ENCODE measurements around the gene SCN4A.

The SCN4A gene

DNA sequence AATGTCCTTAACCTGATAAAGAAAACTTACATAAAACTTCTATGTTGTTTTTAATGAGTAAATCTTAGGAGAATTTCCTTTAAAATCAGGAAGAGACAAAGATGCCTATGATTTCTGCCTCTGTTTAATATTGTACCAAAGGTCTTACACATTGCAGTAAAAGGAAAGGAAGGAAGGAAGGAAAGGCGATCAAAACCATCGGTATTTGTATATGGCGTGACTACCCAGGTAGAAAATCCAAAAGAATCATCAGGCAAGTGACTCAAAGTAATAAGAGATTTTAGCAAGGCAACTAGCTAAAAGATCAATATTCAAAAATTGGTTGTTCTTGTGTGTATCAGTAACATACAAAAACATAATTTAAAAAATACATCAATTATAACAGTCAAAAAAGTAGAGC is 44.3 kb upstream of the SCN4A start:
- Histone ChIP-seq H3K4me1 (ENCODE audit: control insufficient read depth in 2 of 2, insufficient read depth in 1 of 2, low read depth in 1 of 2, low read length in 2 of 2) (peaks cover 0 to 2% of the 10 kb centered on the region in 2 donors), H2AK5ac (ENCODE audit: low read depth, low read length) (no peak overlapping the region), H3K4me2 (ENCODE audit: insufficient read depth, low read length, poor library complexity, severe bottlenecking) (no peak overlapping the region), H3K36me3 (replicated peaks in 1 of 2; ENCODE audit: control insufficient read depth in 2 of 2, insufficient read depth in 2 of 2, low read length in 2 of 2) (no peaks in the 10 kb centered on the region), H3K4ac (ENCODE audit: low read length) (no peak overlapping the region), H2BK12ac (ENCODE audit: low read length) (no peak overlapping the region), H3K23ac (ENCODE audit: low read depth, low read length, poor library complexity) (no peak overlapping the region), H3K18ac (ENCODE audit: low read length) (no peak overlapping the region), H3K14ac (ENCODE audit: low read length) (no peak overlapping the region), H2BK5ac (ENCODE audit: low read length) (no peak overlapping the region), H2AFZ (ENCODE audit: low read length) (no peak overlapping the region), H2BK15ac (ENCODE audit: low read length) (no peak overlapping the region), H3K9me3 (replicated peaks in 1 of 2; ENCODE audit: control insufficient read depth in 2 of 2, insufficient read depth in 1 of 2, low read depth in 1 of 2, low read length in 2 of 2) (no peaks in the 10 kb centered on the region), H4K8ac (ENCODE audit: low read depth, low read length) (no peak overlapping the region), H4K91ac (ENCODE audit: low read depth, low read length, poor library complexity) (no peak overlapping the region), H2BK120ac (ENCODE audit: low read depth, low read length) (no peak overlapping the region), H3K4me3 (ENCODE audit: low read length in 2 of 2) (no peak overlapping the region), H3K27ac (replicated peaks; ENCODE audit: low read length) (no peak overlapping the region), H3K27me3 (ENCODE audit: control insufficient read depth in 3 of 3, insufficient read depth in 3 of 3, low read depth in 1 of 3, low read length in 3 of 3) (peaks cover 0 to 7% (median 0%) of the 10 kb centered on the region in 3 experiments), H3K79me1 (ENCODE audit: low read depth, low read length) (no peaks in the 10 kb centered on the region), H3K9ac (ENCODE audit: low read depth, low read length, poor library complexity) (no peak overlapping the region)
- DNase-seq (ENCODE audit: low spot score): no peak
- WGBS, 2 donors (ENCODE audit: extremely low coverage in 2 of 2, insufficient read length in 2 of 2, insufficient replicate concordance in 1 of 2): no CpG with 5 or more reads among the region's 3 CpGs

DNA sequence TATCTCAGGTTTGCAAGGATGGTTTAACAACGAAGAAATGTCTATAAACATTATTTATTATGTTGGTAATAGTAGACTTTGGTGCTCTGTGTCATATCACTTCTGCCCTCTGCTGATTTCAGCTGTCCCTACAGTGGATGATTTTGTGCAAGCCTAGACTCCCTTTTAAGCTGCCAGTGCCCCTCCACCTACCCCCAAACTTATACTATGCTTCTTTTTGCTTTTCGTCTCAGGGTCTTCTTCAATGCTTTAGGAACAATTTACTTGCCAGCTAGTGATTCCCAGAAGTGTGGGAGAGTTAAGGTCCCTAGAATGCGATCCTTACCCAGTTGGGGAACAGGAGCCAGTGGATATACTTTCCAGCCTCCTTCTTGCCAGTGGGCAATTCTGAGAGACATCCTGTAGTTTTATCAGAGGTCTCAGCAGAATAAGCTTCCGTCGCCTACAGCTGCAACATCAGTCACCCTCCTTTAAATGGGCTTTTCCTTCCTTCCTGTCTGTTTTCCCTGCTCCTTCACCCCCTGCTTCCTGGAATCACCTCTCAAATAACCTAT is 43.6 kb upstream of the SCN4A start:
- Histone ChIP-seq H2AFZ (ENCODE audit: low read length) (no peak overlapping the region), H3K4me1 (ENCODE audit: control insufficient read depth in 2 of 2, insufficient read depth in 1 of 2, low read depth in 1 of 2, low read length in 2 of 2) (peaks cover 0 to 2% of the 10 kb centered on the region in 2 donors), H3K23ac (ENCODE audit: low read depth, low read length, poor library complexity) (no peak overlapping the region), H3K4me3 (ENCODE audit: low read length in 2 of 2) (no peak overlapping the region), H4K8ac (ENCODE audit: low read depth, low read length) (no peak overlapping the region), H2BK12ac (ENCODE audit: low read length) (no peak overlapping the region), H3K36me3 (replicated peaks in 1 of 2; ENCODE audit: control insufficient read depth in 2 of 2, insufficient read depth in 2 of 2, low read length in 2 of 2) (no peaks in the 10 kb centered on the region), H3K9me3 (replicated peaks in 1 of 2; ENCODE audit: control insufficient read depth in 2 of 2, insufficient read depth in 1 of 2, low read depth in 1 of 2, low read length in 2 of 2) (no peaks in the 10 kb centered on the region), H3K18ac (ENCODE audit: low read length) (no peak overlapping the region), H3K27me3 (ENCODE audit: control insufficient read depth in 3 of 3, insufficient read depth in 3 of 3, low read depth in 1 of 3, low read length in 3 of 3) (peaks cover 0 to 7% (median 0%) of the 10 kb centered on the region in 3 experiments), H2BK15ac (ENCODE audit: low read length) (no peak overlapping the region), H3K27ac (replicated peaks; ENCODE audit: low read length) (no peak overlapping the region), H2BK5ac (ENCODE audit: low read length) (no peak overlapping the region), H3K4ac (ENCODE audit: low read length) (no peak overlapping the region), H2BK120ac (ENCODE audit: low read depth, low read length) (no peak overlapping the region), H2AK5ac (ENCODE audit: low read depth, low read length) (no peak overlapping the region), H3K79me1 (ENCODE audit: low read depth, low read length) (no peaks in the 10 kb centered on the region), H4K91ac (ENCODE audit: low read depth, low read length, poor library complexity) (no peak overlapping the region), H3K14ac (ENCODE audit: low read length) (no peak overlapping the region), H3K9ac (ENCODE audit: low read depth, low read length, poor library complexity) (no peak overlapping the region), H3K4me2 (ENCODE audit: insufficient read depth, low read length, poor library complexity, severe bottlenecking) (no peak overlapping the region)
- WGBS, 2 donors (ENCODE audit: extremely low coverage in 2 of 2, insufficient read length in 2 of 2, insufficient replicate concordance in 1 of 2): no CpG with 5 or more reads among the region's 5 CpGs
- no peak for DNase-seq (ENCODE audit: low spot score)

DNA sequence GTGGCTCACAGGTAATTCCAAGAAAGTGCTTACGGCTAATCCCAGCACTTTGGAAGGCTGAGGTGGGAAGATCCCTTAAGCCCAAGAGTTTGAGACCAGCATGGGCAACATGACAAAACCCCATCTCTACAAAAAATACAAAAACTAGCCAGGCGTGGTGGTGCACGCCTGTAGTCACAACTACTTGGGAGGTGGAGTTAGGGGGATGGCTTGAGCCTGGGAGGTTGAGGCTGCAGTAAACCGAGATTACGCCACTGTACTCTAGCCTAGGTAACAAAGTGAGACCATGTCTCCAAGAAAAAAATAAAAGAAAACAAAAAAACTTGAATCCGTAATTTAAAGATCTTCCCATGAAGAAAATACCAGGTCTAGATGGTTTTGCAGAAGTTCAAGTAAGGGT is 42.7 kb upstream of the SCN4A start:
- peaks cover 0 to 2% of the 10 kb centered on the region in 2 donors for H3K4me1 ChIP-seq (ENCODE audit: control insufficient read depth in 2 of 2, insufficient read depth in 1 of 2, low read depth in 1 of 2, low read length in 2 of 2)
- no CpG with 5 or more reads among the region's 6 CpGs for WGBS, 2 donors (ENCODE audit: extremely low coverage in 2 of 2, insufficient read length in 2 of 2, insufficient replicate concordance in 1 of 2)
- H3K27me3 ChIP-seq (ENCODE audit: control insufficient read depth in 3 of 3, insufficient read depth in 3 of 3, low read depth in 1 of 3, low read length in 3 of 3): peaks cover 0 to 7% (median 0%) of the 10 kb centered on the region in 3 experiments
- no peak overlapping the region for H3K9ac ChIP-seq (ENCODE audit: low read depth, low read length, poor library complexity)
- no peak overlapping the region for H3K4me3 ChIP-seq (ENCODE audit: low read length in 2 of 2)
- no peak overlapping the region for H4K91ac ChIP-seq (ENCODE audit: low read depth, low read length, poor library complexity)
- no peak overlapping the region for H3K4me2 ChIP-seq (ENCODE audit: insufficient read depth, low read length, poor library complexity, severe bottlenecking)
- no peak overlapping the region for H2AFZ ChIP-seq (ENCODE audit: low read length)
- no peak overlapping the region for H2BK15ac ChIP-seq (ENCODE audit: low read length)
- no peak overlapping the region for H3K14ac ChIP-seq (ENCODE audit: low read length)
- no peaks in the 10 kb centered on the region for H3K9me3 ChIP-seq (replicated peaks in 1 of 2; ENCODE audit: control insufficient read depth in 2 of 2, insufficient read depth in 1 of 2, low read depth in 1 of 2, low read length in 2 of 2)
- H2BK120ac ChIP-seq (ENCODE audit: low read depth, low read length): no peak overlapping the region
- no peaks in the 10 kb centered on the region for H3K36me3 ChIP-seq (replicated peaks in 1 of 2; ENCODE audit: control insufficient read depth in 2 of 2, insufficient read depth in 2 of 2, low read length in 2 of 2)
- no peaks in the 10 kb centered on the region for H3K79me1 ChIP-seq (ENCODE audit: low read depth, low read length)
- H4K8ac ChIP-seq (ENCODE audit: low read depth, low read length): no peak overlapping the region
- H3K27ac ChIP-seq (replicated peaks; ENCODE audit: low read length): no peak overlapping the region
- DNase-seq (ENCODE audit: low spot score): no peak
- H3K4ac ChIP-seq (ENCODE audit: low read length): no peak overlapping the region
- H2AK5ac ChIP-seq (ENCODE audit: low read depth, low read length): no peak overlapping the region
- no peak overlapping the region for H2BK12ac ChIP-seq (ENCODE audit: low read length)
- no peak overlapping the region for H3K18ac ChIP-seq (ENCODE audit: low read length)
- no peak overlapping the region for H3K23ac ChIP-seq (ENCODE audit: low read depth, low read length, poor library complexity)
- no peak overlapping the region for H2BK5ac ChIP-seq (ENCODE audit: low read length)

DNA sequence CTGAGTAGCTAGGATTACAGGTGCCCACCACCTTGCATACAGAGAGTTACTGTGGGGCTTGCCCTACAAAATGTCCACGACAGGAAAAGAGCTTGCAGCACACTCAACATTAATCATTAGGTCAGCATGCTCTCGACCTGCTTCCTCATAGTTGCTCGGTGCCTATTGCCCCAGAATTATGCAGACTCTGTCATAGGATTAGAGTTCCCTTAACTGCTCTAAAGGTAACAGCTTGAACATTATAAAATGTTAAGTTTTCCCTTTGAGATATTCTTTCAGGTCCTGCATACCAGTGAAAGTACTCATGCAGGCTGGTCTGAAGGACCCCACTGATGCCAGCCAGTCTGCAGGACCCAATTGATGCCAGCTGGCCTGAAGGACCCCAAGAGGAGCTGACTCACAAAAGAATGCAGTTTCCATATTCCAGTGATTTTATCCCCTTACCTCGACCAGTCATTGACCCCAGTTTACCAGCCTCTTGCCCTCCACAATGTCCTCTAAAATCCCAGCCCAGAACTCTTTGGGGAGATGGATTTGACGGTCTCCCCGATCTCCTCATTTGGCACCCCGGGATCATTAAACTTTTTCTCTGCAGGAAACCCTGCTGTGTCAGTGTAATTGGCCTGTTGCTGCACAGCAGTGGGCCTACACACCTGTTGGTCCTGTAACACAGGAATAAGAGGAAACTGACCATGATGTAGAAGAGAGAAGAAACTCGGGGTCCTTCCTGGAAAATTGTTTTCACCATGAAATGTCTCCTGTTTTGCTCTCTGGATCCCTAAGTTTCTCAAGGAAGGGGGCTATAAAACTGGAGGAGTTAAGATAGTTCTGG is 37.1 kb upstream of the SCN4A start:
- no peak overlapping the region for H2BK5ac ChIP-seq (ENCODE audit: low read length)
- H3K79me1 ChIP-seq (ENCODE audit: low read depth, low read length): no peaks in the 10 kb centered on the region
- no CpG with 5 or more reads among the region's 8 CpGs for WGBS, 2 donors (ENCODE audit: extremely low coverage in 2 of 2, insufficient read length in 2 of 2, insufficient replicate concordance in 1 of 2)
- no peak overlapping the region for H2BK12ac ChIP-seq (ENCODE audit: low read length)
- H2BK120ac ChIP-seq (ENCODE audit: low read depth, low read length): no peak overlapping the region
- H4K8ac ChIP-seq (ENCODE audit: low read depth, low read length): no peak overlapping the region
- peaks cover 0 to 29% (median 0%) of the 10 kb centered on the region in 3 experiments for H3K27me3 ChIP-seq (ENCODE audit: control insufficient read depth in 3 of 3, insufficient read depth in 3 of 3, low read depth in 1 of 3, low read length in 3 of 3)
- H3K4me2 ChIP-seq (ENCODE audit: insufficient read depth, low read length, poor library complexity, severe bottlenecking): no peak overlapping the region
- H3K4me3 ChIP-seq (ENCODE audit: low read length in 2 of 2): no peak overlapping the region
- no peak overlapping the region for H3K23ac ChIP-seq (ENCODE audit: low read depth, low read length, poor library complexity)
- no peak overlapping the region for H3K18ac ChIP-seq (ENCODE audit: low read length)
- no peak overlapping the region for H2AFZ ChIP-seq (ENCODE audit: low read length)
- H3K4ac ChIP-seq (ENCODE audit: low read length): no peak overlapping the region
- H2BK15ac ChIP-seq (ENCODE audit: low read length): no peak overlapping the region
- no peak overlapping the region for H3K14ac ChIP-seq (ENCODE audit: low read length)
- H3K9me3 ChIP-seq (replicated peaks in 1 of 2; ENCODE audit: control insufficient read depth in 2 of 2, insufficient read depth in 1 of 2, low read depth in 1 of 2, low read length in 2 of 2): no peaks in the 10 kb centered on the region
- no peak overlapping the region for H3K27ac ChIP-seq (replicated peaks; ENCODE audit: low read length)
- no peaks in the 10 kb centered on the region for H3K36me3 ChIP-seq (replicated peaks in 1 of 2; ENCODE audit: control insufficient read depth in 2 of 2, insufficient read depth in 2 of 2, low read length in 2 of 2)
- DNase-seq (ENCODE audit: low spot score): no peak
- no peak overlapping the region for H2AK5ac ChIP-seq (ENCODE audit: low read depth, low read length)
- H3K4me1 ChIP-seq (ENCODE audit: control insufficient read depth in 2 of 2, insufficient read depth in 1 of 2, low read depth in 1 of 2, low read length in 2 of 2): peaks cover 0 to 5% of the 10 kb centered on the region in 2 donors
- H4K91ac ChIP-seq (ENCODE audit: low read depth, low read length, poor library complexity): no peak overlapping the region
- H3K9ac ChIP-seq (ENCODE audit: low read depth, low read length, poor library complexity): no peak overlapping the region
